Activated CD4-positive, alpha-beta T cell treated with anti-CD3 and anti-CD28 coated beads, Interleukin-2, amount 10 ng/mL, durations not matched to agents 24 days and 14 days (primary cell): ENCODE data around the gene CD46. TPM values are rescaled to one million over a fixed set of nuclear protein-coding genes. Genes with fewer than 3 reads are reported as not detected.
A peak's percentile ranks its signal among the peaks of the same experiment; 100 is the strongest.

Experiments
- DNase-seq: peaks from one replicate; pipeline ENCODE4 v3.0.0; 2022
- H3K27ac Mint-ChIP-seq: one replicate; pipeline ENCODE4 v1.8.0; 2022; ENCODE audit warnings: mild to moderate bottlenecking, mixed read lengths
- H3K27me3 Mint-ChIP-seq: one replicate; pipeline ENCODE4 v1.8.0; 2022; ENCODE audit warnings: mixed read lengths
- H3K36me3 Mint-ChIP-seq: one replicate; pipeline ENCODE4 v1.8.0; 2022; ENCODE audit warnings: low read depth, mild to moderate bottlenecking, mixed read lengths
- H3K4me1 Mint-ChIP-seq: one replicate; pipeline ENCODE4 v1.8.0; 2021; ENCODE audit warnings: mixed read lengths
- H3K4me3 Mint-ChIP-seq: one replicate; pipeline ENCODE4 v1.8.0; 2022; ENCODE audit warnings: mild to moderate bottlenecking, moderate library complexity, mixed read lengths
- H3K9me3 Mint-ChIP-seq: one replicate; pipeline ENCODE4 v1.8.0; 2021; ENCODE audit warnings: mixed read lengths
- intact Hi-C: fragments of 100-400 bp; cut with micrococcal nuclease; formaldehyde crosslinking; loops from one replicate; pipeline ENCODE4 v1.15.1; 2023
- total RNA-seq: library from RNA; stranded (reverse); gene quantifications from 2 replicates; pipeline ENCODE4 v1.2.3, GENCODE V29; 2022

CD46 gene
- total RNA-seq, 1 donor from 2014 or later: 96.3 TPM

DNA sequence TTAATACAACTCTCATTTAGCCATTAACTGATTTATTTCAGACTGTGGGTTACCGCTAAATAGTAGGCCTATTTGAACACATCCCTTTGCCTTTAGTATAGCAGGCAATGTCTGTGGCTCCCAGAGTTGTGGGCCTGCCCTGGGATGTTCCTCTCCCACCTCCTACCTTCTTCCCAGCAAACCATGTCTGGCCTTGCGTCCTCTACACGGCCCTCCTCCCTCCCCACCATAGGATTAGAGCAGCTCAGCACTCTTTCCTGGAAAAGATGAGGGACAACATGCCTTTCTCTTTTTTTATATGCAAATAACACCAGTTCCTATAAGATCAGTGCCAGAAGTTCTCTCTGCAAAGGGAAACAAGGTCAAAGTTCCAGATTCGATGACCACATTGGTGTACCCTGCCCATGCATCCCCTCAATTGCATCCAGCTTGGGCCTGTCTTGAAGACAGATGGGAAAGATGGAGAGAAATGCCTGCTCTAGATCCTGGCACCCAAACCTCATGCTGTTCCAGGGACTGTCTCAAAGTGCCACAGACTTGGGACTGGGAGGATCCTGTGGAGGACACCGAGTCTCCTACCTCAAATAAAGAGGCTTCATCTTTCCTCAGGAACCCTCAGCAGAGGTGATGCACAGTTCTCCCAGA, 57.2 kb downstream of the CD46 start:
- Mint-ChIP-seq H3K36me3 (peaks cover 42% of the 10 kb centered on the region), H3K27ac (no peak overlapping the region), H3K4me3 (no peak overlapping the region), H3K9me3 (no peaks in the 10 kb centered on the region), H3K4me1 (peaks cover 31% of the 10 kb centered on the region), H3K27me3 (no peaks in the 10 kb centered on the region)
- intact Hi-C loops: no loop called here
- no peak for DNase-seq

DNA sequence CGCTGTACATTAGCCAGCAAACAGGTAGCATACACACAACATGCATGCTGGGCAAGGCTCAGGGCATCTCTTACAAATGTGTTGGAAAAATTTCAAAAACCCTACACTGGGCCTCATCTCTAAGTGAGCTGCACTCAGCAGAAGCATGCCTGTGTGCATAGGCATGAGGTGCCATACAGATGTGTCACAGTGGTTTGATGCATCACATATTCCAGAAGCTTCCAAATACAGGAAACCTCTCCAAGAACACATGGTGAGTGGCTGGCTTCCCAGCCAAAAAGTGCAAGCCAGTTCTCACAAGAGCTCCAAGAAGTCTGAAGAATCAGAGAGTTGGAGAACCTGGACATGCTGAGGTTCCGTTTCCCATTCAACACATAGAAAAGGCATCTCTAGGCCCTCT, 58.3 kb downstream of the CD46 start:
- intact Hi-C loops: no loop called here
- peaks cover 48% of the 10 kb centered on the region for H3K36me3 Mint-ChIP-seq
- H3K27ac Mint-ChIP-seq: no peak overlapping the region
- H3K4me1 Mint-ChIP-seq: peaks cover 39% of the 10 kb centered on the region
- no peaks in the 10 kb centered on the region for H3K9me3 Mint-ChIP-seq
- no peak overlapping the region for H3K4me3 Mint-ChIP-seq
- H3K27me3 Mint-ChIP-seq: no peaks in the 10 kb centered on the region
- no peak for DNase-seq

DNA sequence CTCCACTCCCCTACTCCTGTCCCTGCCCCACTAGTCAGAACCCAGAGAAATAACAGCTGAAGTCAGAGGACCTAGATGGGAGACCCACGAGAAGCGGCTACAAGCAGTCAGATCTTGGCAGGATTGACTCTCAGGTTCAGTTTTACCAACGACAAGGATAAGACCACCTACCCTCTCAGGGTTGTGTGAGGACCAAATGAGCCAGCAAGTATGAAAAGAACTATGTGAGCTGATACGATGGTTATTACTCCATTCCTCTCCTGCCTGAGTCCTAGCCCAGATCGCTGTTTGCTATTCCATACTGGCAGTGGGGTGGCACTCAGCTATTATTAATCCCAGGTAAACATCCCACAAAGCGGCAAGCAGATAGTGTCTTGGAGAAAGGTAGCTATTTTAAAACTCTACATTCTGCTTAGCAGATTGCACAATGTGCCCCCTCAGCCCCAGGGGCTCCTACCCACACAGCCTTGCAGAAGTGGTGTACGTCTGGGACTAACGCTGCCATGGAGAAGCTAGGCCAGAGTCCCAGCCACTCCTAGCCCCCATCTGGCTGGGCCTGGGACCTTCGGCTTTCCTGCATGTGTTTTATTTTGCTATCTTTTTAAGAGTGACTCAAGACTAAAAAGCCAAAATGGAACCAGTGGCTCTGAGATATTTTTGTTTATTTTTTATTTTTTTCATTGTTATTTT, 58.9 kb downstream of the CD46 start:
- intact Hi-C loops: no loop called here
- H3K27me3 Mint-ChIP-seq: no peaks in the 10 kb centered on the region
- no peak overlapping the region for H3K27ac Mint-ChIP-seq
- H3K4me3 Mint-ChIP-seq: no peak overlapping the region
- no peaks in the 10 kb centered on the region for H3K9me3 Mint-ChIP-seq
- no peak for DNase-seq
- peaks cover 44% of the 10 kb centered on the region for H3K4me1 Mint-ChIP-seq
- peaks cover 50% of the 10 kb centered on the region for H3K36me3 Mint-ChIP-seq

DNA sequence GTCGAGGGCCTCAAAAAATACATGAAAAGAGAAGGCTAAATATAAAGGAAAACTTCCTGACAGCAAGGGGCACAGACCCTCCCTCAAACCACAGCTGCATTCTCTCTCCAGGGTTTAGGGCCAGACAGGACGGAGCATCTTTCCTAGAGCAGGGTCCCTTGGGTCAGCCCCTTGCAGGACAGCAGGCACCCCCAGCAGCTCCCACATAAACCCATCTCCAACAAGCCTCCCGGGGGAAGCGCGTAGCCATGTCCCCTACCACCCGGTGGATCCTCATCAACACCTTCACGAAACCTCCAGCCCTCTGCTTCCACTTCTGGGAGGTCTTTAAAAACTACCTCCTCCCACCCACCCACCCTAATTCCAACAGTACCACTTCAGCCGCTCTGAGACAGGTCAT, 59.5 kb downstream of the CD46 start:
- Mint-ChIP-seq H3K4me1 (peaks cover 50% of the 10 kb centered on the region), H3K36me3 (peaks cover 54% of the 10 kb centered on the region)
- intact Hi-C loops: no loop called here

DNA sequence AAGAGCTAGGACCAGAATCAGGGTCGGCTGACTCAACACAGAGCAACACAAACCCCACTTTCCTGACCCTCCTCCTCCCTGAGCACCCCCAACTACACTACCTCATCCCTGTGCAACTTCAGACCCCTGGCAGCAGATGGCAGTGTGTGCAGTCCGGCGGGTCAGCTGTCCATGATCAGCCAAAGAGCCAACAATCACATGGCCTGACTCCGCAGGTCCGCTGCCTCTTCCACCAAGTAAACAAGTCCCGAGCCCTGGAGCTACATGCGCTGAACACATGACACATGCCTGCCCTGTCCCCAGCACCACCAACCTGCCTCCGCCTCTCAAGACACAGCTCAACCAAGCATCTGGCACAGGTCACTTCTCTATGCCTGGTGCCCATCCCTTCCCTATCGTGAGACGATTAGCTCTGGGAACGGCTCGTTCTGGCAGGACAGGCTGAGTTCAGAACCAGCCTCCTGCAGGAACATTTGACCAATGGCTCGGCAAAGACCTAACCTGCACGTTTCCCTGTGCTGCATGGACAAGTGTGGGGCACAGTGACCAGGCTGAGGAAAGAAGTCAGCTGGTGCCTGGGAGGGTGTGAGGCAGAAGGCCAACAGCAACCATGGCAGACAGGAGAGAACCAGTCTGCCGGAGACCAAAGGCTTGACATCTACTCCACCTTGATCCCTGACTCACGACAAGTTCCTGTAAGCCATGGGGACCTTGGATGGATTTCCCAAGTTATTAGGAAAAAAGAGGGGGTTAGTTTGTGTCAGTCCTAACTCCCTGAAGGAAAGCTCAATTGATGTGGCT, 60.3 kb downstream of the CD46 start:
- H3K27me3 Mint-ChIP-seq: no peaks in the 10 kb centered on the region
- H3K4me3 Mint-ChIP-seq: no peak overlapping the region
- peak overlapping the region; percentile 48 for H3K27ac Mint-ChIP-seq
- H3K36me3 Mint-ChIP-seq: peaks cover 54% of the 10 kb centered on the region
- peaks cover 50% of the 10 kb centered on the region for H3K4me1 Mint-ChIP-seq
- H3K9me3 Mint-ChIP-seq: no peaks in the 10 kb centered on the region
- no peak for DNase-seq
- intact Hi-C loops: no loop called here

More for the DNA sequence above, 59.5 kb downstream of the CD46 start:
- no peaks in the 10 kb centered on the region for H3K9me3 Mint-ChIP-seq
- no peaks in the 10 kb centered on the region for H3K27me3 Mint-ChIP-seq
- DNase-seq: no peak
- H3K27ac Mint-ChIP-seq: peak overlapping the region; percentile 48
- no peak overlapping the region for H3K4me3 Mint-ChIP-seq

DNA sequence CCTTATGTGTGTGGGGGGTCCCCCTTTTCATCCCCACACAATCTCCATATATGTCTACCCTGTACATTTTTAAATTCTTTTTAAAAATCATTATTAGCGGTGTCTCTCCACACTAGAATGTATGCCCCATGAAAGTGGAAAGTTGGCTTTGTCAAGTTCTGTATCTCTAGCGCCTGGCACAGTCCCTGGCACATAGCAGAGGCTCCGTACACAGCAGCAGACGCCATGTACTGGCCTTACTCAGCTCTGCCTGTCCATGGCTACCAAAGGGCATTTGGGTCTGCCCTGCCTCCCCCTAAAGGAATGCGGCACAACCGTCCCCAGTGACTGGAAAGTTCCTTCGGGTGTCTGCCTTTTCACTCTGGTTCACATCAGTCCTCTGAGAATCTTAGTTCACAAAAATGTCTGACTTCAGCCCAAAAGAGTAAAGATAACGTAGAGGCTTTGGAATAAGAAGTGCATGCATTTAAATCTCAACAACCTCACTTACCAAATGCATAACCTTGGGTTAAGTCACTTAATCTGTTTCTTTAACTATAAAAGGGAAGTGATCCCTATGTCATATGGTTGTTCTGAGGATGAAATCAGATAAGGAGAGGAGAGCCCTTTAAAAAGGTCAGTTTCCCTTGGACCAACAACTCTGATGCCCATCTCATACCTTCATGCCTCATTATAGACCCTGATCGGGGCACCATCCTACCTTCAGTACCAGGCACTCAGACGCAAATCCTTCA, 61.1 kb downstream of the CD46 start:
- Mint-ChIP-seq H3K4me3 (no peak overlapping the region), H3K4me1 (peaks cover 50% of the 10 kb centered on the region), H3K27me3 (no peaks in the 10 kb centered on the region), H3K27ac (no peak overlapping the region), H3K9me3 (no peaks in the 10 kb centered on the region), H3K36me3 (peaks cover 58% of the 10 kb centered on the region)
- DNase-seq: no peak
- intact Hi-C loops: no loop called here

DNA sequence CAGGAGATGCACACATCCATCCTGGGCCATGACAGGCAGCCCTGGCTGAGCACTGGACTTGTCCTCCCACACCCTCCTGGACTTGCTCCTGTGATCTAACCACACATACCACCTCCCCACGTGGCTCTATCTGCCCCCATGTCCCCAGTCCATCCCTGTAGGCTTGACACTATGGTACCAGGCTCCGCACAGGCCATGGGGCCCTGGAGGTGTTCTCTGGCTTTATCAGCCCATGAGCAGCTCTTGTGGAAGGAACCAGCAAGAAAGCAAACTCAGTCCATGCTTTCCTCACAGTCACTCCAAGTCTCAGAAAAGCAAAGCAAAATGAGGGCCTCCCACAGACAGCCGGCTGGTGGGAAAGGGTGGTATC, 61.6 kb downstream of the CD46 start:
- Mint-ChIP-seq H3K9me3 (no peaks in the 10 kb centered on the region), H3K36me3 (peaks cover 54% of the 10 kb centered on the region), H3K4me3 (no peak overlapping the region), H3K27ac (peak overlapping the region; percentile 48), H3K4me1 (peaks cover 45% of the 10 kb centered on the region), H3K27me3 (no peaks in the 10 kb centered on the region)
- DNase-seq: no peak
- intact Hi-C loops: no loop called here

DNA sequence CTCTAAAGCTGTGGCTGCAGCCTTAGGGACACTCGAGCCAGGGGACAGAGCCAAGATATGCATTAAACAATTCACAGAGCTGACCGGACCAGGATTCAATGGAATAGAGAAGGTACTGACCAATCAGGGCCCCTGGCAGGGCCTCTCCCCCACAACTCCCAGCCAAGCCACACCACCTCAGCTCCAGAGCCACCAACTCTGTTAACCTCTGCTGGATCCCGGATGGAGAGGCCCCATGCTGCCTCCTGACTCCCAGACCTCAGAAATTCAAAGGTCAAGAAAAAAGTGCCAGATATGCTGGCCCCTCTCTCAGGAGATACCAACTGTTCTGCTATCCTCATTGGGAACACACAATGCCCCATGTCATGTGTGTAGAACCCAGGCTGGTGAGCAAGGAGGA, 62.1 kb downstream of the CD46 start:
- H3K4me3 Mint-ChIP-seq: no peak overlapping the region
- no peaks in the 10 kb centered on the region for H3K9me3 Mint-ChIP-seq
- peaks cover 52% of the 10 kb centered on the region for H3K36me3 Mint-ChIP-seq
- no peak for DNase-seq
- no peaks in the 10 kb centered on the region for H3K27me3 Mint-ChIP-seq
- peaks cover 42% of the 10 kb centered on the region for H3K4me1 Mint-ChIP-seq
- intact Hi-C loops: no loop called here
- H3K27ac Mint-ChIP-seq: peak overlapping the region; percentile 48

DNA sequence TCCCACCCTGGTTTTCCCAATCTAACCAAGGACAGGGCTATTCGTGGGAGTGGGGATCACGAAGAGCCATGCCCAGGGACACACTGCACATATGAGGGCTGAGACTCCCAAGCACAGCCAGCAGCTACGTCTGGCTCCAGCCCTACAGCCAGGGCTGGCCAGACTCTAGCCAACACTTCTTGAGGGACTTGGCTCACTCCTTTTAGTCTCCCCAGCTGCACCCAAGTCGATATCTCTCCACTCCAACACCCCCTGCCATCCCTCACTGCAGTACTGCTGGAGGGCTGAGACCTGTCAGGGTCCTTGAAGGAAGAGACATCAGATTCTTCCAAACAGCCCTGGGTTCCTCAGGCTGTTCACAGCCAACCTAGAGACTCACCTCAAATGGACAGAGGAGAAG, 62.6 kb downstream of the CD46 start:
- H3K27ac Mint-ChIP-seq: peak overlapping the region; percentile 74
- H3K9me3 Mint-ChIP-seq: no peaks in the 10 kb centered on the region
- no peaks in the 10 kb centered on the region for H3K27me3 Mint-ChIP-seq
- intact Hi-C loops: no loop called here
- H3K36me3 Mint-ChIP-seq: peaks cover 54% of the 10 kb centered on the region
- H3K4me1 Mint-ChIP-seq: peaks cover 41% of the 10 kb centered on the region
- no peak for DNase-seq
- H3K4me3 Mint-ChIP-seq: no peak overlapping the region

DNA sequence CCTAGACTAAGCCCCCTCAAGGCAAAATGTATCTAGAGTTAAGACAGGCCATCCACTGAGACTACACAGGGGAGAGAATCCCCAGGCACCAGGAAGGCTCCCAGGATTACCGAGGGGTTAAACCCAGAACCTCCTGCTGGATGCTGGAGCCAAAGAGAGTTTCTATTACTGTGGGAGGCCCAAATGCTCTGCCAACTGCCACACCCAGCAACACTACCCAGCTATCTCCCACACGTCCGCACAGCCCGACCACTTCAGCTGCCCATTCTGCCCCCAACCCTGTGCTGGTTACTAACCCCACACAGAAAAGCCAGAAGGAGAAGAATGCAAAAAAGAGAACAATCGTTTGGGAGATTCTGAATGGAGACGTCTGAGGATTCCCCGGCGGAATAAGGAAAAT, 63.6 kb downstream of the CD46 start:
- H3K9me3 Mint-ChIP-seq: no peaks in the 10 kb centered on the region
- intact Hi-C loops: no loop called here
- H3K27ac Mint-ChIP-seq: peak overlapping the region; percentile 85
- DNase-seq: no peak
- H3K4me3 Mint-ChIP-seq: peak overlapping the region; percentile 35
- no peaks in the 10 kb centered on the region for H3K27me3 Mint-ChIP-seq
- H3K4me1 Mint-ChIP-seq: peaks cover 51% of the 10 kb centered on the region
- peaks cover 56% of the 10 kb centered on the region for H3K36me3 Mint-ChIP-seq

DNA sequence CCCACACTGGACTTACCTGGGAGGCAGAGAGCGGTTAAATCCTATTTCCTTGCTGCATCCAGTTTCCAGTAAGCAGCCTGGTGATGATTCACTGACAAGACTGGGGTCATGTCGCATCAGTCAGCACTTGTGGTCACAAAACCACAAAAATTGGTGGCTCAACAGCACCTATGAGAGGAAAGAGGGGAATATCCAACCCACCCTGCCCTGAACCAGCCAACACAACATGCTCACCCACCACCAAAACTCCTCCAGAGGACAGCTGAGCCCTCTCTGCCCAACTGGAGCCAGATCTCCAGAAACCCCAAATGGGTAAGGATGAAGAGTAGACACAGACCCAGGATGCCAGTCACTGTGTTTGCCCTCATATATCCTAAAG, 64.0 kb downstream of the CD46 start:
- Mint-ChIP-seq H3K27ac (peak overlapping the region; percentile 85), H3K36me3 (peaks cover 55% of the 10 kb centered on the region), H3K9me3 (no peaks in the 10 kb centered on the region), H3K4me3 (peak overlapping the region; percentile 35), H3K27me3 (no peaks in the 10 kb centered on the region), H3K4me1 (peaks cover 53% of the 10 kb centered on the region)
- intact Hi-C loops: no loop called here
- DNase-seq: peak; percentile 75

DNA sequence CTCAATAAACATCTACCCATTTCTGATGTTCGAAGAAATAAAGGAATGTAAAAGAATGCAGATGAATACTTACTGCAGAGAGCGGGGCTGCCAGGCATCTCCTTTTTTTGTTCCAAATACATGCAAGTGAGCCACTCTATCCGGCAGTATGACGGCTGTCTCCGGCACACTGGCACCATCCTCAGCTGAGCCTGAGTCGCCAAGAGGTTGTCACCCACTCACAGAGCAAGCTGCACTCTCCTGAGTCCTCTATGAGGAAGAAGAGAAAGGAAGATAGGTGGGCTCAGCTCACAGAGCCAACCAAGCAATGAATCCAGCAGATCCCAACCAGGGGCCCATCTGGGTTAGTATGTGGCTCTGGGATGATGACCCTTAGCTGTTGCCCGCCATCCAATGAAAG, 65.3 kb downstream of the CD46 start:
- intact Hi-C loops: no loop called here
- no peak for DNase-seq
- Mint-ChIP-seq H3K9me3 (no peaks in the 10 kb centered on the region), H3K4me3 (no peak overlapping the region), H3K4me1 (peaks cover 48% of the 10 kb centered on the region), H3K27me3 (no peaks in the 10 kb centered on the region), H3K36me3 (peaks cover 48% of the 10 kb centered on the region), H3K27ac (peak overlapping the region; percentile 85)

DNA sequence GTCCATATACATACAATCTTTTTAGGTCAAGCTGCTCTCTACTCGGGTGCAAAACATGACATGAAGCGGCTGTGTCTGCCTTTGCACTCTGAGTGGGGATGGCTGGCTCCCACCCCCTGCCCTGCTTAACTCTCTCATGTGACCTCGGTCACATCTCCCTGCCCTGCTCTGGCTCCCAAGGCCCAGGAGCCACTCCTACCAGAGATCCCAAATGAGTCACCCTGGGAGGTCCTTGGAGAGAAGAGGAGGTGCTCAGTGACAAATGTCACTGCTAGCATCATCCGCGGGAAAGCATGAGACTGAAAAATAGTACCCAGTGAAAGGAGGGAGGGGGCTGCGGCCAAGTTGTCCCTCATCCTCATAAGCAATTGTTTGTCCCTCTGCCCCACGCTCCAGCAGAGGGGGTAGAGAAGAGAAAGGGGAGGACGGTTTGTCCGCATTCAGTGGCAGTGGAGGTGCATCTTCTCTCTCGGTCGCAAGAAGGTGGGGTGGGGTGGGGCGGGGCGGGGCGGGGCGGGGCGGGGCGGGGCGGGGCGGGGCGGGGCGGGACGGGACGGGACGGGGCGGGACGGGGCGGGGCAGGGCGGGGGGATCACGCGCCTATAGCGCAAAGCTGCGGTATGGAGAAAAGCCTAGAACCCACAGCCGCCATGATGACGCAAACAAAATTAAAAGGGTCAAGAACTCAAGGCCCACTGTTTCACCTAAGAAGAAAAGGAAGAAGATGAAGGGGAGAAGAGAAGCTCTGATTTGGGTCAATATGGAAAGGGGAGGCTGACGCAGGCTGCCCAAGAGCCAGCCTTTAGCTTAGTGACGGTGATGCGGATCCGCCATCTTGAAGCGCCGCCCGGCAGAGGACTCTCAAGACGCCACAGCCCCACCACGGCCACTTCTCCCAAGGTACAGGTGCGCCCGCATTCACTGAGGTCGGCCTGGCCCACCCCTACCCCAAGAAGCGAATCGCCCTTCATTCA, 66.2 kb downstream of the CD46 start:
- peaks cover 48% of the 10 kb centered on the region for H3K36me3 Mint-ChIP-seq
- no peak overlapping the region for H3K4me3 Mint-ChIP-seq
- H3K27me3 Mint-ChIP-seq: no peaks in the 10 kb centered on the region
- no peak for DNase-seq
- peak overlapping the region; percentile 35 for H3K27ac Mint-ChIP-seq
- no peaks in the 10 kb centered on the region for H3K9me3 Mint-ChIP-seq
- intact Hi-C loops: no loop called here
- H3K4me1 Mint-ChIP-seq: peaks cover 52% of the 10 kb centered on the region
